Measurements from ENCODE around the gene CDX4.

- TF ChIP-seq POLR2AphosphoS5 (IDR thresholded peaks at IDR 0.05) (no peak), POLR2A (IDR thresholded peaks at IDR 0.05) (no peak)
These were observed 8.3 kb downstream of the CDX4 start for GRCh38 chrX:73455171-73455570.
